Hepatocyte (in vitro differentiated cells): ENCODE data around the gene TLCD1. TPM values are rescaled to one million over a fixed set of nuclear protein-coding genes. Genes with fewer than 3 reads are reported as not detected.
"Not testable (repeated sequence)": the region's sequence is repeated elsewhere in the genome, so short reads cannot be mapped to it uniquely, and the experiment has no call there.

Experiments
- DNase-seq: peaks from one replicate; pipeline ENCODE4 v3.0.0-alpha.2; 2016; ENCODE audit warnings: low spot score
- H2AFZ ChIP-seq: fragments of 200-600 bp; sonication (generic); 2 replicates; pipeline ENCODE4 v1.6.0; 2016; ENCODE audit warnings: antibody characterized with exemption, mild to moderate bottlenecking
- H3K27ac ChIP-seq: fragments of 200-600 bp; sonication (generic); 2 replicates; pipeline ENCODE4 v1.5.1; 2016; ENCODE audit warnings: mild to moderate bottlenecking
- H3K27me3 ChIP-seq: fragments of 200-600 bp; sonication (generic); 2 replicates; pipeline ENCODE4 v1.6.1; 2016
- H3K36me3 ChIP-seq: fragments of 200-600 bp; sonication (generic); replicated peaks from 2 replicates; pipeline ENCODE4 v1.5.1; 2016; ENCODE audit warnings: low read depth; ENCODE audit not compliant: insufficient read depth
- H3K4me1 ChIP-seq: fragments of 200-600 bp; sonication (generic); 2 replicates; pipeline ENCODE4 v1.5.1; 2016; ENCODE audit warnings: mild to moderate bottlenecking, moderate library complexity; ENCODE audit not compliant: insufficient read depth
- H3K4me2 ChIP-seq: fragments of 200-600 bp; sonication (generic); 2 replicates; pipeline ENCODE4 v1.6.0; 2016
- H3K4me3 ChIP-seq: fragments of 200-600 bp; sonication (generic); 2 replicates; pipeline ENCODE4 v1.5.1; 2016; ENCODE audit warnings: mild to moderate bottlenecking
- H3K79me2 ChIP-seq: fragments of 200-600 bp; sonication (generic); 2 replicates; pipeline ENCODE4 v1.6.0; 2017; ENCODE audit warnings: mild to moderate bottlenecking
- H3K9me2 ChIP-seq: fragments of 200-600 bp; sonication (generic); replicated peaks from 2 replicates; pipeline ENCODE4 v1.6.0; 2017; ENCODE audit warnings: mild to moderate bottlenecking; ENCODE audit not compliant: insufficient read depth
- H3K9me3 ChIP-seq: fragments of 200-600 bp; sonication (generic); 2 replicates; pipeline ENCODE4 v1.5.1; 2016; ENCODE audit warnings: low read depth, mild to moderate bottlenecking
- H4K20me1 ChIP-seq: fragments of 200-600 bp; sonication (generic); 2 replicates; pipeline ENCODE4 v1.6.0; 2016; ENCODE audit warnings: mild to moderate bottlenecking; ENCODE audit not compliant: insufficient read depth, poor library complexity, severe bottlenecking
- EZH2 ChIP-seq: fragments of 200-600 bp; sonication (generic); IDR thresholded peaks from 2 replicates; pipeline ENCODE4 v1.6.1; 2016; ENCODE audit warnings: antibody characterized with exemption, mild to moderate bottlenecking, borderline replicate concordance
- EZH2phosphoT487 ChIP-seq: fragments of 200-600 bp; sonication (generic); IDR thresholded peaks from one replicate; pipeline ENCODE4 v1.6.1; 2018; ENCODE audit warnings: antibody characterized with exemption, mild to moderate bottlenecking, low read depth, moderate library complexity; ENCODE audit not compliant: unreplicated experiment, severe bottlenecking
- WGBS: methylation state at CpG from one replicate; pipeline ENCODE4 v1.1.6; 2016; ENCODE audit warnings: low lambda C conversion rate; ENCODE audit errors: missing lambda C conversion rate; 5-methylcytosine and 5-hydroxymethylcytosine counted together
- polyA plus RNA-seq: library from polyadenylated mRNA; unstranded; fragments of >200 nt; fragmentation: Nextera tagmentation; extraction: Ambion mirVana; gene quantifications from 2 replicates; pipeline ENCODE4 v1.2.1, GENCODE V29; 2016
- total RNA-seq: library from RNA; depleted of rRNA; stranded (reverse); fragments of >200 nt; gene quantifications from 2 replicates; pipeline ENCODE4 v1.2.3, GENCODE V29; 2014
- TF ChIP-seq, protein P1 (sequence below): fragments of 200-600 bp; sonication (generic); IDR thresholded peaks from 2 replicates; pipeline ENCODE4 v1.5.1; 2016; ENCODE audit warnings: antibody characterized with exemption, mild to moderate bottlenecking; ENCODE audit not compliant: poor library complexity

TLCD1 gene
- total and polyA plus RNA-seq, 2 experiments from 2014 or later: 12.5 to 23.4 TPM

GRCh38 chr17:28725166-28725659 lies 820 bp downstream of the TLCD1 start:
- Histone ChIP-seq H3K27ac (peak overlapping the region; percentile 94), H3K9me3 (no peaks in the 10 kb centered on the region), H3K4me1 (peaks cover 32% of the 10 kb centered on the region), H3K79me2 (peaks cover 30% of the 10 kb centered on the region), H4K20me1 (peaks cover 33% of the 10 kb centered on the region), H3K27me3 (no peaks in the 10 kb centered on the region), H3K9me2 (no peaks in the 10 kb centered on the region), H2AFZ (no peak overlapping the region), H3K4me3 (peak overlapping the region; percentile 54), H3K4me2 (peak overlapping the region; percentile 100), H3K36me3 (no peaks in the 10 kb centered on the region)
- peak; percentile 52 for DNase-seq
- TF ChIP-seq EZH2 (no peak), EZH2phosphoT487 (no peak)
- TF ChIP-seq, protein P1, sequence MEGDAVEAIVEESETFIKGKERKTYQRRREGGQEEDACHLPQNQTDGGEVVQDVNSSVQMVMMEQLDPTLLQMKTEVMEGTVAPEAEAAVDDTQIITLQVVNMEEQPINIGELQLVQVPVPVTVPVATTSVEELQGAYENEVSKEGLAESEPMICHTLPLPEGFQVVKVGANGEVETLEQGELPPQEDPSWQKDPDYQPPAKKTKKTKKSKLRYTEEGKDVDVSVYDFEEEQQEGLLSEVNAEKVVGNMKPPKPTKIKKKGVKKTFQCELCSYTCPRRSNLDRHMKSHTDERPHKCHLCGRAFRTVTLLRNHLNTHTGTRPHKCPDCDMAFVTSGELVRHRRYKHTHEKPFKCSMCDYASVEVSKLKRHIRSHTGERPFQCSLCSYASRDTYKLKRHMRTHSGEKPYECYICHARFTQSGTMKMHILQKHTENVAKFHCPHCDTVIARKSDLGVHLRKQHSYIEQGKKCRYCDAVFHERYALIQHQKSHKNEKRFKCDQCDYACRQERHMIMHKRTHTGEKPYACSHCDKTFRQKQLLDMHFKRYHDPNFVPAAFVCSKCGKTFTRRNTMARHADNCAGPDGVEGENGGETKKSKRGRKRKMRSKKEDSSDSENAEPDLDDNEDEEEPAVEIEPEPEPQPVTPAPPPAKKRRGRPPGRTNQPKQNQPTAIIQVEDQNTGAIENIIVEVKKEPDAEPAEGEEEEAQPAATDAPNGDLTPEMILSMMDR: no peak
- WGBS: 13% methylated on average over 20 of the region's 20 CpGs

DNA sequence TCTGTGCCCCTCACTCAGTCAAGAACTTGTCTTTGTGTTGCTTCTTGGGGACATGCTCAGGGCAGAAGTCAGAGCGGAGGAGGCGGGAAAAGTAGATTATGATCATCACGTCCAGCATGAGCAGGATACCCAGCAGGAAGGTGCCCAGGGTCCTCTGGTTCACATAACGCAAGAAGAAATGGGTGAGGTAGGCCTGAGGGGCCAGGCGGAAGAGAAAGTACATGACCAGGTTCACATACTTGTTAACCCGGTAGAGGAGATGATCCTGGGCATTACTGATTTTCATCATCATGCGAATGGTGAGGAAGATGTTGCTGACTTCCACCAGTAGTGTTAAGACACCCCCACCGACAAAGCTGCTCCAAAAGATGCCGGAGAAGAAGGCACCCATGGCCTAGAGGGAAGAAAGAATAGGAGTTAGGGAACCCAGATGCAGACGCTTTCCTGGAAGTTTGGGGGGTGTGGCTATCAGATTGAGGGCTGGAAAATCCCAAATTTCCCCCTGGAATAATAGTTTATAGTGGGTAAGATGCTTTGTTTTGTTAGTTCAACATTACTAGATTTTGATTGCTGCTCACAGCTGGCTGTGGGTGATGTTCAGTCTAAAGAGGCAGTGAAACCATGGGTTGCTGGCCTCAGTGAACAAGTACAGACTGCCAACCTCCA lies 1.4 kb downstream of the TLCD1 start:
- peak overlapping the region; percentile 100 for H3K4me2 ChIP-seq
- no peaks in the 10 kb centered on the region for H3K9me2 ChIP-seq
- no peak for TF ChIP-seq EZH2
- TF ChIP-seq, protein P1: no peak
- no peak for TF ChIP-seq EZH2phosphoT487
- H2AFZ ChIP-seq: no peak overlapping the region
- no peaks in the 10 kb centered on the region for H3K27me3 ChIP-seq
- no peaks in the 10 kb centered on the region for H3K9me3 ChIP-seq
- H3K4me1 ChIP-seq: peaks cover 32% of the 10 kb centered on the region
- H3K36me3 ChIP-seq: no peaks in the 10 kb centered on the region
- peak overlapping the region; percentile 94 for H3K27ac ChIP-seq
- peaks cover 33% of the 10 kb centered on the region for H3K79me2 ChIP-seq
- no peak for DNase-seq
- WGBS: 80% methylated on average over 10 of the region's 10 CpGs
- H4K20me1 ChIP-seq: peaks cover 34% of the 10 kb centered on the region
- H3K4me3 ChIP-seq: no peak overlapping the region

- Histone ChIP-seq H3K4me1 (peaks cover 34% of the 10 kb centered on the region), H3K79me2 (peaks cover 33% of the 10 kb centered on the region), H4K20me1 (peaks cover 34% of the 10 kb centered on the region), H3K27ac (peak overlapping the region; percentile 94)
- WGBS: 84% methylated on average over 4 of the region's 4 CpGs
- not testable (repeated sequence) for H3K4me2 ChIP-seq, H3K9me3 ChIP-seq, H3K9me2 ChIP-seq, H2AFZ ChIP-seq, H3K4me3 ChIP-seq, DNase-seq, H3K36me3 ChIP-seq, H3K27me3 ChIP-seq
Measured at GRCh38 chr17:28723836-28724499, 2.1 kb downstream of the TLCD1 start.

GRCh38 chr17:28723159-28723835 lies 2.7 kb downstream of the TLCD1 start:
- WGBS: 92% methylated on average over 6 of the region's 6 CpGs
- H3K9me2 ChIP-seq: no peaks in the 10 kb centered on the region
- H3K27ac ChIP-seq: peak overlapping the region; percentile 5
- no peaks in the 10 kb centered on the region for H3K36me3 ChIP-seq
- peaks cover 40% of the 10 kb centered on the region for H3K4me1 ChIP-seq
- H3K4me3 ChIP-seq: no peak overlapping the region
- DNase-seq: no peak
- no peak overlapping the region for H3K4me2 ChIP-seq
- TF ChIP-seq, protein P1: no peak
- TF ChIP-seq EZH2phosphoT487 (no peak), EZH2 (no peak)
- peaks cover 33% of the 10 kb centered on the region for H3K79me2 ChIP-seq
- no peak overlapping the region for H2AFZ ChIP-seq
- H3K9me3 ChIP-seq: no peaks in the 10 kb centered on the region
- peaks cover 34% of the 10 kb centered on the region for H4K20me1 ChIP-seq
- no peaks in the 10 kb centered on the region for H3K27me3 ChIP-seq
